HG03354 (cell line): ENCODE data around the gene SRSF9.
"Not testable (repeated sequence)": the region's sequence is repeated elsewhere in the genome, so short reads cannot be mapped to it uniquely, and the experiment has no call there.

Source experiments
- ATAC-seq: cut with Tn5 transposase; IDR thresholded peaks from one replicate; pipeline ENCODE4 v1.9.1; 2021; ENCODE audit warnings: mild to moderate bottlenecking; ENCODE audit not compliant: unreplicated experiment, poor library complexity, severe bottlenecking

Gene SRSF9

DNA sequence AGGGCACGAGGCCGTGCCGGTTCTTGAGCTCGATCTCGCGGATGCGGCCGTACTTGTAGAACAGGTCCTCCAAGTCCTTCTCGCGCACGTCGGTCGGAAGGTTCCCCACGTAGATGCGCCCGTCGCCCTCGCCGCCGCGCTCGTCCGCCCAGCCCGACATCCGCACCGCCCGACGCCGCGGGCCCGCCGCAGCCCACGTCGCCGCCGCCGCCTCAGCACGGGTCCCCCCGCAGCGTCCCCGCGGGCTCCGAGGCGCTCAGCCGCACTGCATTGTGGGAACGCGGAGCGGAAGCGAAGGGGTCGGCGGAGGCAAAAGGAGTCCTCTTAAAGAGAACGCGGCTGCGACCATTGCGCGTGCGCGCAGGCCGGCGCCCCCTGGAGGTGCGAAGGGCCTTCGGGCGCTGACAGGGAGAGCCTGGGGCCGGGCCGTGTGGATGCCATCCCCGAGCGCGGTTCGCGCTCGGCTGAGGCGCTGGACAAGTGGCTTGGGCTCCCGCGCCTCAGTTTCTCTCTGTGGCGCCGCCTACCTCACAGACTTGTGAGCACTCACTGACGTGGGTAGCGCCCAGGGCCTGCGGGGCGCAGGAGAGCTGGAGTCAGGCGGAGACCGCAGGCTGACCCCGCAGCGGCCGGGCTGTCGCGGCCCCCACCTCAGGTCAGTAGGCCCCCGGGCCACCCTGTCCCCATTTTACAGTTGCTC lies at the start of gene SRSF9:
TSS of gene SRSF9 (minus strand) at position 299 of the 700 bp plus-strand sequence. CDS start at position 160, 139 bp downstream.
- peak; percentile 89 for ATAC-seq

GRCh38 chr12:120519324-120519723 lies 49.8 kb upstream of the SRSF9 start:
- not testable (repeated sequence) for ATAC-seq

- ATAC-seq: no peak
Measured at GRCh38 chr12:120515496-120515895, 45.9 kb upstream of the SRSF9 start.

DNA sequence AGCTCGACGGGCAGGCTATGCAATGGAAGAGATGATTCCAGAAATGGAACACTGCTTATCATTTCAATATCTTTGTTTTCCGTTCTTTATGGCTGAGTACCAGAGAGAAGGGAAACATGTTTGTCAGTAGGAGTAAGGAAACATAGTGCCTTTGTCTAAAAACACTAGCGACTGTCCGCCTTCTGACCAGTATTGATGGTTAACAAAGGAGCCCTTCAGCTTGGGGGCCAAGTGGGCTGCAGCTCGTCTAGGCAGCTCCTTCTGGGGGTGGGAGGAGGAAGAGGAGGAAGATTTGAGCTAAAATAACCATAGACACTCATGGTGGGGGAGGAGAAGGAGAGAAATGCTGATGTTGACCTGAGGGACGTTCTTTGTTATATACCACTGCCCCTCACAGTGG lies 44.5 kb upstream of the SRSF9 start:
- no peak for ATAC-seq

DNA sequence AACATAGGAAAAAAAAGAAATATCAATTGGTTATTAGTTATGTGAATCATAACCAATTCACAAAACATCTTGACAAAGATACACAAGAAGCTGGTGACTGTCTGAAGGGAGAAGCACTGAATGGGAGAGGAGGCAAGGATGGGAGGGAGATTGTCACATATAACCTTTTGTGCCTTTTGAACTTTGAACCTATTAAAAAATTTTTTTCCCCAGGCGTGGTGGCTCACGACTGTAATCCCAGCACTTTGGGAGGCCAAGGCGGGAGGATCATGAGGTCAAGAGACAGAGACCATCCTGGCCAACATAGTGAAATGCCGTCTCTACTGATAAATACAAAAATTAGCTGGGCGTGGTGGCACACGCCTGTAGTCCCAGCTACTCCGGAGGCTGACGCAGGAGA lies 39.0 kb upstream of the SRSF9 start:
- ATAC-seq: no peak

GRCh38 chr12:120504587-120504986 lies 35.0 kb upstream of the SRSF9 start:
- ATAC-seq: no peak

DNA sequence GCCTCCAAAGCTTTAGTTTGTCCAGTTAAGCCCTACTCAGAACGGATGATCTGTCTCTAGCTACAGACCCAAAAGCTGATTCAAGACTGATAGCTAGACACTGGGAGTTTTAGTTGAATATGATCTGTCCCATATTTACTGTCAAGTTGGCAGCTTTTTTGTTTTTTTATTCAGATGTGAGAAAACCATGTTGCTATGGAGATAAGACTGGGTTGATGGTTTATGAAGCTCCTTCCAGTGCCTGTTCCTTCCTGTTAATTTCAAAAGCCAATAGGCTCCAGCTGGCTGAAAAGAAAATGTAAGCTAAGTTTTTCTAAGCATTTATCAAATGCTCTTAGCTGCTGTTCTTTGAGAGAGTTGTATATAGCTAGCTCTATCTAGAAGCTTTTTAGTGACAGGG lies 31.0 kb upstream of the SRSF9 start:
- no peak for ATAC-seq

- no peak for ATAC-seq
Measured at GRCh38 chr12:120498870-120499515, 29.4 kb upstream of the SRSF9 start.

DNA sequence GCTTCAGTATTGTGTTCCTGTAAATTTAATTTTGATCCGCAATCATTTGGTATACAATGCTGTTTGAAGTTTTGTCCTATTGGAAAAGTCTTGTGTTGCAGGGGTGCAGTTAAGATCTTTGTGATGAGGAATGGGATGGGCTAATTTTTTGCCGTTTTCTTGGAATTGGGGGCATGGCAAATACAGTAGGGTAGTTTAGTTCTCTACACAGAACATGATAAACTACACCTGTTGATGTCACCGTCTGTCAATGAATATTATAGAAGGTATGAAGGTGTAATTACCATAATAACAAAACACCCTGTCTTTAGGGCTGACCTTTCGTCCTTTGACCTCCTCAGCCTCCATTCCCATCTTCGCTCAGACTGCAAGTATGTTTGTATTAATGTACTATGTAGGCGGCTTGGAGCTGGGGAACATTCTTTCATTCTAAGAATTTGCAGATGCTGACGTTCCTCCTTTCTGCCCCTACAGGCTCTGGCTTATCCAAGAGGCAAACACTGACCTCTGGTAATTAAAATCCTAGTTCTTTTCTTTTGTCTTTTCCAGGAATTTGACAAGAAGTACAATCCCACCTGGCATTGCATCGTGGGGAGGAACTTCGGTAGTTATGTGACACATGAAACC lies 28.1 kb upstream of the SRSF9 start:
- no peak for ATAC-seq

- peak; percentile 12 for ATAC-seq
Measured at GRCh38 chr12:120496413-120497340, 27.1 kb upstream of the SRSF9 start.

DNA sequence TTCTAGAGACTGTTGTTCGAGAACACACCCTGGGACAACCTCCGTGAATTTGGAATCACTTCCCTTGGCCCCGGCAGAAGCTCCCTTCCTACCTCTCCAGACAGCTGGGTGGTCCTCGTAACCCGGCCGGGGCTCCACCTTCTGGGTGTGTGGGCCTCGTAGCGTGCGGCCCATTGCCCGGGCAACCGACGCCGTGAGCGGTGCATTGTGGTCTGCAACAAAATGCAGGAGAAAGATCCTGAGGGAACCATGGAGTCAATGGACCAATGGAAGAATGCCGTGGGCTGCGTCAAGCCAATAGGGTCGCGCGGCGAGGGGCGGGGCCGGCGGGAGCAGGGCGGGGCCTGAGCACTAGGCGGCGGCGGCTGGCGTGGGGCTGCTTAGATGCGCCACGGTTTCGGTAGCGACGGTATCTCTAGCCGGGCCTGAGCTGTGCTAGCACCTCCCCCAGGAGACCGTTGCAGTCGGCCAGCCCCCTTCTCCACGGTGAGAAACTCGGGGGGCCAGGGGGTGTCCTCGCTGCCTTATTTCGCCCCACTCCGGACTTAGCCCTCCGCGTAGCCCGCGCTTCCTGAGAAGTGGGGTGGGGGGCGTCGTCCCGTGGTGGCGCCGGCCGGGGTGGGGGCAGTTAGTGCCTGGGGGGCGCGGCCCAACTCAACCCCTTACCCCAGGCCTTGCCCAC lies 26.3 kb upstream of the SRSF9 start, which contains the start of gene DYNLL1:
TSS of gene DYNLL1 (plus strand) at position 383 of the 682 bp plus-strand sequence. CDS start 309 bp downstream, outside the sequence.
- peak; percentile 95 for ATAC-seq

GRCh38 chr12:120495186-120495730 lies 25.7 kb upstream of the SRSF9 start:
- peak; percentile 12 for ATAC-seq

DNA sequence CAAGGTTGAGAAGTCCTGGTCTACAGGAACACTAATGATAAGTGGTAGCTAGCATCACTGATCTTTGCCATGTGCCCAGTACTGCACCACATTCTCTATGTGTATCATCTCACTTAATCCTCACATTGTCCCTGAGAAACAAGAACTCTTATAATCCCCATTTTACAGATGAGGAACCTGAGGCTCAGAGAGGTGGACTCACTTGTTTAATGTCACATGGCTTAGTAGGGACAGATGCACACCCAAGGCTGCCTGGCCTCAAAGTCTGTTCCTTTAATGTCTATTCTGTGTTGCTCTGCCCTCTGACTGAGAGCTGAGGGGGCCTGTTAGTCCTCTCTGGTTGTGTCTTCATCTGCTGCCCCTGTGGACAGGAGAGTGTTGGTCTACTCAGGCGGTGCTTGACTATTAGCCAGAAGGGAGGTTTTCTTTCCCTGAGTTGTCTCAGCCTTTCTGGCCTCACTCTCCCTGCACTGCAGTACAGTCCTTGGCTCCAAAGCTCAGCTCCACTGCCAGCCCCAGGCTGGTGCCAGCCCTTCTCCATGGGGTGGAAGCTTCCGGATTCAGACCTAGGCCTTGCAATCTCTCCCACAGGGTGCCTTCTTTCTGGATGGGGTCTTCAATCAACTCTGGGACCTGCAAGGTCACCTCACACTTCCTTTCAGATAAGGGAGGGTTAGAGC lies 21.4 kb upstream of the SRSF9 start:
- ATAC-seq: no peak

DNA sequence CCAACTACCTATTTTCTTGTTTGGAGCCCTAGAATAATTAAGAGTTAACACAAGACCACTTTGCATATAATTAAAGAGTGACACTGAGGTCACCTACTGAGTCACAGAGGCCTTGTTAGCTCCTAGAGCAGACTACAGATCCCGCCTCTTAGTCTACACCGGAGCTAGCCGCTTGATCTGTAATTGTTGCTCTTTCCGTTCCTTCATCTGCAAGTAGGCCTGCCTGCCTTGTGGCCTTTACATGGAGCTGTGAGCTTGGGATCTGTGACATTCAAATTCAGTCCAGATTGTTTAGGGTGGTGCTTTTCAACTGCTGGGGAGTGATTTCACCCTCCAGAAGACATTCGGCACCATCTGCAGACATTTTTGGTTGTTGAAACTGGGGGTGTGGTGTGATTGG lies 20.8 kb upstream of the SRSF9 start:
- ATAC-seq: no peak

- no peak for ATAC-seq
Measured at GRCh38 chr12:120489018-120489417, 19.5 kb upstream of the SRSF9 start.

DNA sequence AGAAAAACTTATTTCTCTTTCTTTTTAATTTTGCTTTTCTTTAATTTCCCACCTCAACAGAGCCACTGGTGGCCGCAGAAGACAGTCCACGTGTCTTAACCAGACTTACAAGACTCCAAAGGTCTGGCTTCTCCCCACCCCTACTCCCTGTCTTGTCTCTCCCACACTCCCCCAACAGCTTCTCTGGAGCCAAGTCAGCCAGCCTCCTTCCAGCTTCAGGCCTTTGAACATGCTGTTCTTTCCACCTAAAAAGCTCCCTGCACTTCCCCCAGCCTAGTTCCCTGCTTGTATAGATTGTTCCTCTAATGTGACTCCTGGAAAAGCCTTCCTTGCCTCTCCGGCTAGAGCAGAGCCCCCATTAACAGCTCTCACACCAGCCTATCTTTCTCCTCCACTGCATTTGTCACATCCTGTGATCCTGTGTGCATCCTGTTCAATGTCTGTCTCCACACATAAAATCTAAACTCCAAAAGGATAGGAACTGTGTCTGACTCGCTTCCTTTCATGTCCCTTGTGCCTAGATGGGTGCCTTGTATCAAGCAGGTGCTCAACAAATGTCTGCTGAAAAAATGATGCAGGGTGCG lies 18.6 kb upstream of the SRSF9 start:
- no peak for ATAC-seq

DNA sequence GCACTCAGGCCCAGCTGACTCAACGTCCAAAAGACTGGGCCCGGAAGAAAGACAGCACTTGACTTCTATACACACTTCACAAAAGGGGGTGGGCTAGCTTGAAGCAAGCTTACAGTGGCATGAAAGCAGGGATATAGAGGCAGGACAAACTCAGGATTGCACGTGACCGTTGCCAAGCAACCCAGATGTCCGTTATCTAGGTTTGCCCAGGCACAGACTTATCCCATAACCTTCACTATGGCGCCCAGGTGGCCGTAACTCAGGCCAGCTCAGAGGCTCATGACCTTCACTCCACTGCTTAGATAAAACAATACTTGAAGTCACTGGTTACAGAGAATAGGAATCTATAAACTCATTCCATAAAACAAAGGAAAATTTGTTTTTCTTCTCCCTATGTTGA lies 18.0 kb upstream of the SRSF9 start:
- ATAC-seq: not testable (repeated sequence)
